ENCODE data around the gene SAMD11.

DNA sequence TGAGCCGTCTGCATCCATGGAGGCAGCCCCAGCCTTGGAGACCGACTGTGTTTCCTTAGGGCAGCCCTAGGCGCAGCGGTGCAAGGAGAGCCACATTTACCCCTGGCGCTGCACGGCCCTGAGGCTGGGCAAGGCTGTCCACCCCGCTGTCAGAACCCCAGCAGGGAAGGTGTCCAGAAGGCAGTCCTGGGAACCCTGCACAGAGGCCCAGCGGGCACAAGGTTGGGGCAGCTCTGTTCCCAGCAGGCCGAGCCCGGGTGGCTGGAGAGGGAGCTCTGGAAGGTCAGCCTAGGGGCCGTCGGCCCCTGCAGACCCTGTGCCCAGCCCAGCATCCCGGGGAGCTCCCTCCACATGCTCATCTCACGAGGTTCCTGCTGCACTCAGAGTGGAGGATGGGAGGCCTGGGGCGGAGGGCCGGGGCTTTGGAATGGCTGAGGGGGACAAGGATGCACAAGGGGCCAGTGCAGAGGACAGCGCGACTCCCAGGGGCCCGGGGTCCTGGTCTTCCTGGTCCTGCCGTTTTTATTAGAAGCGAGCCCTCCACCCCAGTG is 19.9 kb upstream of the SAMD11 start:
- TF ChIP-seq EZH2 (IDR thresholded peaks at IDR 0.05; ENCODE audit: insufficient read depth, poor library complexity, severe bottlenecking) (no peak), EZH2phosphoT487 (IDR thresholded peaks at IDR 0.05; ENCODE audit: insufficient read depth, low read depth) (no peak)

All from GM23248 (cell line).